Endometrium (tissue), 2 donors: ENCODE data around the gene PDE4D.

Experiments used
- FAIRE-seq: peaks from 2 replicates; lab custom pipeline; 2012; peaks lifted over from hg19 to GRCh38; lab: Jason Lieb, UNC
- donor health status: control.
- donor health status: control.

Gene PDE4D

DNA sequence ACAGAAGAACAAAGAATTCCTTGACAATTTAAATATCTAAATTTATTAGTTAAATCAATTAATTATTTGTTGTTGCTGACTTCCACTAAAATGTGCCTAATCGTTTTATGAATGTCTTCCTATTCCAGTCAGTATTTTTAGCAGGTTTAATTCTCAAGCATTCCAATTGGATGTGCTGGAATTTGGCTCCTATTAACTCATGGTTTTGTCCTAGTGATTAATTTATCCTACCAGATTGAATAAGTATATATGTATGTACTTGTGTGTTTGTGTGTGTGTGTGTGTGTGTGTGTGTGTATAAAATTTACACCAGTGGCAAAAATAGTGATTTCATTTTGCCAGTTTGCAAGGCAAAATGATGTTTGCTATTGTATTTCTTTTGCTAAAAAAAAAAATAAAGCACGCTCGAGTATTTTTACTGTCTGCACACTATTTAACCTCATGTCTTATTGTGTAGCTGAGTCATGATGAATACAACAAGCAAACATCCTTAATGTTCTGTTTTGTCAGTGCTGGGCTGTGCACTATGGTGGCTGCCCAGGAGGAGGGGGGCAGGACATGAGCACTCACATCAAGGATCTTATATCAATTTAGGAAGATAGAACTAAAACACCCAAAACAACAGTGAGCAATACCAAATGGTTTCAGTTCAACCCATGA lies 375.5 kb downstream of the PDE4D start:
- FAIRE-seq = no peak

DNA sequence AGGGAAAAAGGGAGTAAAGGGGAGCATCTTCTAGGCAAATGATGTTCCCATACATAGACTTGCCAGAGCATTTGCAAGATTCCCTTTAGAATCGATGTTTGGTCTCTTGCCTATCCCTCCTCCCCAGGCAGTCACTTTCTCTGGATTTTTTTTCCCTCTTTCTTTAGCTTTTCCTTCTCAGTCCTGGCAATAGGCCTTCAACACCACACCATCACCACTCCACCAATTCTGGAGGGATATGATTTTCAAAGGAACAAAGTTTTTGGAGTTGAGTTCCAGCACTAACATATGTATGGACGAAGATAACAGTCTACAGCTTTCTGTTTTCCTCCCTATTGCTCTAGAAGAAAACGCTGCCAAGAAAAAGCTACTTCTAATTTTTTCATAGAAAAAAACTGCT lies 377.4 kb downstream of the PDE4D start:
- FAIRE-seq = no peak

DNA sequence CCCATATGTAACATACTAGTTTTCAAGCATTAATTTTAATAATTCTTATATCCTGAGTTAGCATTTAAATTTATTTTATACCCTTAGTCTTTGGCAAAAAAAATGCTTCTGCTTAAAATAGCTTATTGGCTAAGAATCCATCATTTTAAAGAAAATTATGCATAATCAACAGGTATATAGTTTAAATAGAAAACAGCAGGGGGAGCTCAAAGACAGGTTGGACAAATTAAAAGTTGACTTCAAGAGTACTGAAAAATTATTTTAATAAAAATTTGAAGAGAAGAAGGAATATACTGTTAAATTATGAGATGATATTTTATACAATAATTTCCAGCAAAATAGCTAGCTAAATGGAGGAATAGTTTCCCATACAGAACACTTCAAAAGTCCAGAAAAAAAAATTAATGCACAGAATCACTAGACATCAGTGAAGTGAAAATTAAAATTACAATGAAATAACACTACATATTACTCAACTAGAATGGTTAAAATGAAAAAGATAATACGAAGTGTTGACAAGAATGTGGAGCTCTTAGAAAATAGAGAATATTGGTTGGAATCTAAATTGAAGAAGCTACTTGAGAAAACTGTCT lies 387.1 kb downstream of the PDE4D start:
- peak; percentile 43 for FAIRE-seq

DNA sequence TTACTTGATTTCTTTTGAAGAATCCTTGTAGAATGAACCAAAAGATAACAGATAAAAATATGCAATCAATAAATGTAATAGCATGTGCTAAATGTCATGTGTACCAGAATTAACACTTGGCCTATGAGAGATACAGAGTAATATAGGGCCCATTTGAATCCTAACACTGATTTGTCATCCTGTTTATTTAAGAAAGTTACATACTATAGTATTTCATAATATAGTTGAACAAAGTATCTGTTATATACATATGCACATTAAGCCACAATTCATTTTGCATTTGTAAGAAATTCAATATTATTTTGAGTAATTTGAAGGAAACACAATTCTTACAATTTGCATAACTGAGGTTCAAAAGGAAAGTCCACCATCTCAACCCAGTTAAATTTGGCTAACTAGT lies 389.5 kb downstream of the PDE4D start:
- no peak for FAIRE-seq

DNA sequence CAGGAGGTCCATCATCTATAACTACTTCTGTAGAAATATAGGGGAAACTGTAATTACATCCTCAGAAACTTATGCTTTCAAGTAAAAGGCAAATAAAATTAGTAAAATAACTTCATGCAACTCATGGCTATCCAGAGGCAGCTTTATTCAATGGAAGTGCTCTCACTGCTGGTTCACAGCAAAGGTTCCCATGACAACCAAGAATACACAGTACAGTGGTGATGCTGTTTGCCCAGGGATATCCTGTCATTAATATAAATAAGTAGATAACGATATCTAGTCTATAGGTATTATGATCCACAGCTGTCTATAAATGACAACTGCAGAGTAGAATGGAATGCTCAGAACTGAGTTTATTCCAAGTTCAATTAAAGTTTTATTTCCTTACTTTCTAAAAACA lies 390.3 kb downstream of the PDE4D start:
- no peak for FAIRE-seq

DNA sequence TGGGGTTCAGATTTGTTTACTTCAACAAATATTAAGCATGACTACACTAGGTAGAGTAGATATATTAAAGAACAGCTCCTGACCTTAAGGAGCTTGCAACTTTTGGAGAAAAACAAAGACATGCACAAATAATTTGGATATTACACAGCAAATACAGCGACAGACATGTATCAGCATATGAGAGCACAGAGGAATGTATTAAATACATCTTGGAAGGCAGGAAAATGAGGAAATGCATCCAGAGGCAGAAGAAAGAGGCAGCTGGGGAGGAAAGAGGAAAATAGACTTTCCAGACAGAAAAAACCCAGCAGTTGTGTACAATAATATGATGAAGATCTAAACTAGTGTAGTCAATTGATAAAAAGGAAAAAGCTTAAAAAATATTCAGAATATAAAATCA lies 392.2 kb downstream of the PDE4D start:
- FAIRE-seq = no peak

DNA sequence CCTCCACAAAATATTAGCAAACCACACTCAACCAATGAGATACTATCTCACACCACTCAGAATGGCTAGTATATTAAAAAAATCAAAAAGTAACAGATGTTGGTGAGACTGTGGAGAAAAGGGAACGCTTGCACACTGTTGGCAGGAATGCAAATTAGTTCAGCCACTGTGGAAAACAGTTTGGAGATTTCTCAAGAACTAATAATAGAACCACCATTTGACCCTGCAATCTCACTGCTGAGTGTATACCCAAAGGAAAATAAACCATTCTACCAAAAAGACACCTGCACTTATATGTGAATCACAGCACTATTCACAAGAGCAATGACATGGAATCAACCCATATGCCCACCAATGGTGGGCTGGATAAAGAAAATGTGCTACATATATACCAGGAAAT lies 393.5 kb downstream of the PDE4D start:
- no peak for FAIRE-seq

DNA sequence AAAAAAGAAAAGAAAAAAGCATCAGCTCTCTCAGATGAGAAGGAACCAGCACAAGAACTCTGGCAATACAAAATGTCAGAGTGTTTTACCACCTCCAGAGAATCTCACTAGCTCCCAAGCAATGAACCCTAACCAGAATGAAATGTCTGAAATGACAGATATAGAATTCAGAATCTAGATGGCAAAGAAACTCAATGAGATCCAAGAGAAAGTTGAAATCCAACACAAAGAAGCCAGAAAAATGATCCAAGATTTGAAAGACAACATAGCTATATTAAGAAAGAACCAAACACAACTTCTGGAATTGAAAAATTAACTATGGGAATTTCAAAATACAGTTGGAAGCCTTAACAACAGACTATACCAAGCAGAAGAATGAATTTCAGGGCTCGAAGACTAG lies 396.3 kb downstream of the PDE4D start:
- FAIRE-seq = no peak

DNA sequence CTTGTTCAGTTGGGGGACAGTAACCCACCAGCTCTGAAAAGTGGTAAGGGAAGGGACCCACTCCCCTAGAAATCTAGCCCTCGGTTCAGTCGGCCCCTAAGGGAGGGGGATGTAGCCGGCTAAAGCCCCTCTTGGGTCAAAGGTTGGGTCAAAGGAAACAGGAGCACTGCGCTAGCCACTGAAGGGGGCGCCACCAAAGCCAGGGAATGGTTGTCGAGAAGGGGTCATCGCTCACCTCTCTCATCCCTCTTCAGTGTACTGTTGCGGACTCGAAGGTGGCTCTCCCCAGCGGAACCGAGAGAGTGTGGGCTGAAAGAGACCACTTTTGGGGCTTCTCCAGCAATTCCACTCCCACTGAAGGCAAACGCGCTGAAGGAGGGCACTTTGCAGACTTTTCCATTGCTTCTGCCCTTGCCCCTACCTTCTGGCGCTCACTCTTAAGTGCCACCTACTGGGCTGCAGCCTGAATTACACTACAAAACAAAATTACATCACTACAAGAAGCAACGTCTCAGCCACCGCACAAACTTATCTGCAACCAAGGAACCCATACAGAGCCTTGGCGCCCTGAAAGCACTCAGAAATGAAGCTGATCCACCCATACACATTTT lies 396.9 kb downstream of the PDE4D start:
- FAIRE-seq = no peak

DNA sequence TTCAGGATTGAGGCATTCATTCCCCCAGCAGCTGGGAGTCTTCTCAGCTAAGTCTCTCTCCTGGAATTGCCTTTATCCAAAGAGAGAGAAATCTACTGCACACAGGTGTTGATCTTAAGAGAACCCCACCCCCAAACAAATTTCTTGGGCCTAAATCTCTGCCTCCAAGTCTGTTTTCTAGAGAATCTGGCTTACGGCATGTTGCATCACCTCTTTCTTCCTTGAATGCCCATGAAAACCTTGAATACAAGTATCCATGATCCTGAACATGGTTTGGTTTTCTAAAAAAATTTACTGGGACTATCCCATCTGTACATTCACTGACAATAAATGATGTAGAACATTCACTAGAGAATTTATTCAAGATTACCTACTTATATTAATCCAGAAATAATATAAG lies 401.6 kb downstream of the PDE4D start:
- no peak for FAIRE-seq

DNA sequence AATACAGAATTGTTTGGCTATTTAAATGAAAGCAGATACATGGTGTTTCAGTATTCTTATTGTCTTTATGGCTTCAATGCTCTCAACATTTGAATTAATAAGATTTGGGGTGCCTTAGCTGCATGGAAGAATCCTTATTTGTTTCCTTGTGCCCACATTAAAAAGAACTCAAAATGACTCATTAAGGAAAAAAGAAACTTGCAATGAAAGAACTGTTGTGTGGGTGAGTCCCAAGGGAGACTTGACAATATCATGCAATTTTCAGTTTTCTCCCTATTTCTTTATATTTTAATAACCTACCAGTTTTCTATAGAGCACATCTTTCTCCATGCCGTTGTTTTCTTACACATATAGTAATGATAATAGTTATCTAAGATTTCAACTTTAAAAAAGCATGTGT lies 404.0 kb downstream of the PDE4D start:
- FAIRE-seq = peak; percentile 8

DNA sequence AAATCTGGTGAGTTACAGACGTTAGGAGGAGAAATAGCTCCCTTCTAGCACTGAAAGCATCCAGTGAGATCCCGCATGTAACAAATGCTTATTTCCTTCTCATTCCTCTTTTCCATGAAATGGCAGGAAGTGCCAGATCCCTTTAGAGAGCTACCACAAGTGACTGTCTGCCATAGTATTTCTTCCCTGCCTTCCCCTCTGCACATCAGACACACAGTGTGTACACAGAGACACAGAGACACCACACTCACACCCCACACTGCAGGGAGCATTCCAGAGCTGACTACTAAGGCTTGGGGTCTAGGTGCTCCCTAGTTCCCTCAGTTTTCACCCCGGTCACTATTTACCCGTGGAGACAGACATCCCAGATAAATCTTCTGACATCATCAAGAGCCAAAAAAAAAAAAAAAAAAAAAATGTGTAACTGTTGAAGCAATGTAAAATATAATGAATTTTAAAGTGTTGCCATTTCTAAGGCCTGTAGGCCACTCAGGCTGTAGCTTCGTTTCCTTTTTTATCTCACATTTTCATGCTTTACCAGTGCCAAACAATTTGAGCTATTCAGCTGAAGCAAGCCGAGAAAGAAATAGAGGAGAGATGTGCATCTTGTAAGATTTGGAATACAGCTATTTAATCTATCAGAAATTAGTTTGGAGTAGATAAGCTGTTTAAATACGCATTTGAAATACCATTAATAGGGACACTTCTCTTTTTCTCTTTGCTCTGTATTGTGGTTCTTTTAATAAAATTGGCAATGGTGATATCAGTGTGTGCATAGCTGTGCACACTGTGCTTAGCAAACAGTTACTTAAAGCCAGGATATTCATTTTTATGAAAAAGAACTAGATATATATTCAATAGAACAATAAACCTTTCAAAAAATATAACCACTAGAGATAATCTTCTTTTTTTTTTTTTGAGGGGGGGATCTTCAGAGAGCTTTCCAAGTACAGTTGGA lies 405.5 kb downstream of the PDE4D start:
- FAIRE-seq = no peak

DNA sequence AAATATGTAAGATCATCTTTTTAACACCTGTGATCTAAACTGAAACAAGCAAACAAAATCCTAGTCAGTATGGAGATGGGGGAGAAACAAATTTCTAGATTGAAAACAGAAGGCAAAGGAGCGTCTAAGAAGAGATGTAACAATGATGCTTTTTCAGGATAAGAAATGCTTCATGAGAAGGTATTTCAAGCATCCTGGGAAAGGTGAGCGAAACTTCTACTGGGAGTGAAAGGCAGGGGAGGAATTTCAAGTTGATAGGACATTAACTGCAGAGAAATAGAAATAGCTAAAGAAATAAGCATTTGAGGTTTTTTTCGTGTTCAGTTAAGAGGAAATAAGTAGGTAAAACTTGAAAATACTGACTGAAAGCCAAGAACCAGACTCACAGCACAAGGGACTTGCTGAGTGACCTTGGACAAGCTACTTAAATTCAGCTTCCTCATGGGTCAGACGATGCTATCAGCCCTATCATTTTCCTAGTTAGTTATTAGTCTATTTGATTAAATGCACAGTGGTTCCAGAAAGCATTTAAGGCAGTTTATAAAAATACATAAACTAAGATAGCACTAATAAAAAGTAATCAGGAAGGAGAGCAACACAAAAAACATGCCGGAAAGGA lies 406.3 kb downstream of the PDE4D start:
- no peak for FAIRE-seq

DNA sequence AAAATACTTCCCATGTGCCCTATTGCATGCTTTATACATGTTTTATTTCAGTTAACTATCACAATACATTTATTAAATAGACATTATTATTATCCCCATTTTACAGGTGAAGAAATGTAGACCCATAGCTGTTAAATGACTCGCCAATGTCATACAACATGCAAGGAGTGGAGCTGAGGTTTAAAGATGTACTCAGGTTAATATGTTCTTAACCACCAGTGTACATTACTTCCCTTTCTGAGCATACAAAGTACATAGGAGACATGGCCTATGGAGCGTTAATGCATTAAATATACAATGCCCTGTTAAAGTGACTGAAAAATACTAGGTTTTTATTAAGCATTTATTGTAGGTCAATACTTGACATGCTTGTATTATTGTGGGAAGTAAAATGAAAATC lies 407.0 kb downstream of the PDE4D start:
- FAIRE-seq = no peak

DNA sequence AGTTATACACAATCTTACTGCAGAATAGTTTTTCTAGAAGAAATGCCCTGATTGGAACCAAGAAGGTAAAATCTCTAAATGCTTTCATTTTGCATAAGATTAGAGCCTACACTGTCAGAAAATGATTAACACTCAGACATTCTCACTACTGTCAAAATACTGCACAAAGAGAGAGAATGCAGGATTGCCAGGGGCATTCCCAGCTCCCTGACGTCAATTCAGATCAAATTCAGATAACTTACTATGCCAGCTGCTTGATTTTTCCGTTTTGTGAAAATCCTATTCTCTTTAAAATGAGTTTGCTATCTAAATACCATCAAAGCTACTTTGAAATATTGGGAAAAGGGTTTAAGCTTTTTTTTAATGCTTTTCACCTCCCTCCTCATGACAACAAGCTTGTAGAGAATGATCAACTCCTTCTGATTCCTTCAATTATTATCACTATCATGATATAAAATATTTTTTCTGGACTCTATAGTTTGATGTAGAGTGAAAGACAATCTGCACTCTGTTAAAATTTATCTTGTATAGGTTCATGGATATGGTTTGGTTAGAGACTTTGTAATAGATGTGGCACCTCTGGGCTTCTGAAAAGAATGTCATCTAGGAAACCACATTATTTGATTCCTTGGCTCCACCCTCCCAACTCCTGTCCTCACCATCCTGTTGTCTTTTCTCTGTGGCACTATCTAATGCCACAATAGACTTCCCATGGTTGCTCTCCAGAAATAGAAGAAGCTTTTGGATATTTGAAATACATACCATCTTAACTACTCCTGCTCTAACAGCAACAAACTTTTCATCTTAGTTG lies 407.7 kb downstream of the PDE4D start:
- no peak for FAIRE-seq

DNA sequence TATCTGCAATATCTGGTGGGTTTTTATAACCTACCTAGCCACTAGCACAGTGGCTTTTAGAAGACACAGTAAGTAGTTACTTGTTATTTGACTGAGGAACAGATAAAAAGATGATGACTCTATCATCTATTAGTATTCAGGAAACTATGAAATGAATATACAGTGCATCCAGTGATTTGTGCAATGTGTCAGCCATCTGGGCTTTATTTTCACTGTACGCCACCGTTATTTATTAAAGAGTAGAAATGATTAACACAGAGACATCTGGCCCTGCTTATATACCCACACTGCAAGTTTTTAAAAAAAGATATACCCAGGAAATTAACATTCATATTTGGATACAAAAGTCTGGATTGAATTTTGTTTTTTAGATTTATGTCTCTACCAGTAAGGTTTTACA lies 408.4 kb downstream of the PDE4D start:
- no peak for FAIRE-seq

DNA sequence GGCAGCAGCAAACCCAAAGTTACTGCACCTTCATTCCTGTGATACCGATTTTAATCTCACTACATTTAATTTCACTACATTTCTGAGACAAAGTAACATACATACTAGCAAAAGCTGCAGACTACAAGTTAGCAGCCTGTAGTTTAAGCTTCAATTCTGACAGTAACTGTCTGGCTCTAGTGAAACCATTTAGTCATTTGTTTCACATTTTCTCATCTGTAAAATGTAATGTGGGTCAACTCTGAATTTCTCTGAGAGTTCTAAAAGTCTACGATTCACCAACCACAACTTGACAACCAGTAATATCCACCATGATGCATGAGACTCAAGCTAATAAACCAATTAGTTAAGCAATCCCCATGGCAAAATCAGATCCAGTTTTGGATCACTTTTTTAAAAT lies 408.9 kb downstream of the PDE4D start:
- FAIRE-seq = no peak

DNA sequence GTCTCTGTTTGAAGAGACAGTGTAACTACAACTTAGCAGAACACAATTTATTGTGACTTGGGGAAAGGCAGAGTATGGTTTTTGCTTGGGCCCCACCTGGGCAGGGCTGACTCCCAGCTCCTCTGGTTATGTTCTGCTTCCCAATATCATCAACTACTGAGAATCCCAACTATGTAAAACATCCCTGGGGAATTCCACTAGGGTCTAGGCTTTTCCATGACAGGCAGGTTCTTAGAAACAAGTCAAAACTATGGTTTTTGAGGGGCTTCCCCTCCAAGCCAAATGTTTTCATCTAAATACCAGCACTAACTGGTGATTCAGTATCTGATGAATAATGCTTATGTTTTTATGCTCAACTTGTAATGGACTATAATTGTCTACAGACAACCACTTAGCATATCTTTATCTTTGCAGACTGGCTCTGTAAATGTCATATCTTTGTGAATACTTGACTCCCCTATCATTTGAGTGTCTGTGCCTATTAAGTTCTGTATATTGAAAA lies 409.5 kb downstream of the PDE4D start:
- no peak for FAIRE-seq

DNA sequence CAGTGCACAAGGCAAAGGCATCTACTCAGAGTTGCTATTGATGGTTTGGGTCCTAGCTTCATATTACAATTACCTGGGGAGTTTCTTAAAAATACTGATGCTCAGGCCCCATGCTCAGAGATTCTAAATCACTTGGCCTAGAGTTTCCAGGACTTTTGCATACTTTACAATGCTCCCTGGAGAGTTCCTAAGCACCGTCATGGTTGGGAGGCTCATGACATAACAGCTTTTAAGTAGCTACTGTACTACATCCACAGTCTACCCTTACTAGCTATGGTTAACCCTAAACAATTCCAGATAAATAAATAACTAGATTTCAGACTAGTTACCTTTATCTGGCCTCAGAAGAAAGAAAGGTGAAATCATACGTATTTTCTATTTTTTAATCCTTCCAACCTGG lies 414.4 kb downstream of the PDE4D start:
- FAIRE-seq = no peak

DNA sequence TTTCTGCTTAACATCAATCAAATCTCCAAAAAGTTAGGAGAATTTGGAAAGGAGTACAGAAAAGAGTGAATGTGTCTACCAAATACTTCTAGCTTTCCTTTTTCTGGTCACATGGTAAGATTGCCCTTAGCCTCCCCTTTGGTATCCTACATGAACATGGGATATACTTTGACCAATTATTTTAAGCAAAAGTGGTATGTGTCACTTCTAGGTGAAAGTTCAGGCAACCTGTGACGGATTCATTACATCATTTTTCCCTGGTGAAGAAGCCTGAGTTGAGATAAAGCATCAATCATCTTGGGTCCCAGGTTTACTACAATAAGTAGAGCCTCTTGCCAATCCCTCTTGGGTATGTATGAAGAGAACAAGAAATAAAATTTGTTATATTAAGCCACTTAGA lies 419.2 kb downstream of the PDE4D start:
- no peak for FAIRE-seq

DNA sequence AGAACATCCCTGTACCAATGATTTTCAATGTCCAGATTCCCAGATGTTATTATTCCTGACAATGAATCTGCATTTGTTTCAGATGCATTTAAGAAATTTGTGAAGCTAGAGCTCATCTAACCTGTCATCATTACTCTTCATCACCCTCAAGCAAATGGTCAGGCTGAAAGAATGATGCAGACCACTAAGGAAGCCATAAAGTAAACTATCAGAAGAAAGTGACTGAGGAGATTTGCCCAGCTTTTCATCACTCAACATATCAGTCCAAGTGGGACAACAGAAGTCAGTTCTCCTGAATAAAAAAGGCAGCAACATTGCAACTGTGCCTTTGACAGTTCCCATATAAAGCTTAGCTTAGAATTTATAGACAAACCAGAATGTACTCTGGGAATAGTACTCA lies 419.9 kb downstream of the PDE4D start:
- no peak for FAIRE-seq
